Measurements from ENCODE around the gene NOD2. TPM values are rescaled to one million over a fixed set of nuclear protein-coding genes. Genes with fewer than 3 reads are reported as not detected.

Gene NOD2
- total and polyA plus RNA-seq, 2 of the 13 experiments (the other 11 are each of a cell fraction or from before 2014, with no cell fraction given), result 0.27 to 0.81 TPM

DNA sequence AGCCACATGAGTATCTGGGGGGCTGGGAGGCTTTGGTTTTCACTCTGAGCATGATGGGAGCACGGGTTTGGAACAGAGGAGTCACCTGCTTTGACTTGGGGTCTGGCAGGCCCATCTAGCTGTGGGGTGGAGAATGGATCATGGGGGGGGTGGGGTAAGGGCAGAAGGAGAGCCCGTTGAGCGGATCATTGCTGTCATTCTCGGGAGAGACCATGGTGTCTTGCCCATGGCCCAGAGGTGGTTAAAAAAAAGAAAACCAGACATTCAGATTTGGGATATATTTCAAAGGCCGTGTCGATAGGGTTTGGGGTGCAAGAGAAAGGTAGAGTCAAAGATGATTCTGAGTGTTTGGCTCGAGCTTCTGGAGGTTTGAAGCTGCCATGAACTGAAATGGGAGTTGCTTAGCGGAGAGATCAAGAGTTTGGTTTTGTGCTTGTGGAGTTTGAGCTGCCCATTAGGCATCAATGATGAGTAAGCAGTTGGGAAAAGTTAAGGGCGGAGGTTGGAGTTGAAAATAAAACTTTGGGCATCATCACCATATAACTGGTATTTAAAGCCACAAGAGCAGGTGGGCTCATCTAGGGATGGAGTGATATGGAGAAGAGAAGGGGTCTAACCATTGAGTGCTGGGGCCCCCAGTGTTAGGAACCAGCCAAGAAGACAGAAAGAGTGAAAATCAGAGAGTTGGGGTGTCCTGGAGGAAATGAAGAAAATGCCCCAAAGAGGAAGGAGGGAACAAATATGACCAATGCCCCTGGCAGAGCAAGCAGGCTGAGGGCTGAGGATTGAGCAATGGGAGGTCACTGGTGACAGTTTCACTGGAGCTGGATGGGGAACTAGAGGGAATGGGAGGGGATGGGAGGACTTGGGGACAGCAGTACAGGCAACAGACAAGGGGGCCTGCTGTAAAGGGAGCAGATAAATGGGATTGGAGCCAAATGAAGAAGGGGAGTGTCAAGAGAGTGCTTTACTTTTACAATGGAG is 1.9 kb downstream of the NOD2 start (continued):
- TF ChIP-seq, protein P1, sequence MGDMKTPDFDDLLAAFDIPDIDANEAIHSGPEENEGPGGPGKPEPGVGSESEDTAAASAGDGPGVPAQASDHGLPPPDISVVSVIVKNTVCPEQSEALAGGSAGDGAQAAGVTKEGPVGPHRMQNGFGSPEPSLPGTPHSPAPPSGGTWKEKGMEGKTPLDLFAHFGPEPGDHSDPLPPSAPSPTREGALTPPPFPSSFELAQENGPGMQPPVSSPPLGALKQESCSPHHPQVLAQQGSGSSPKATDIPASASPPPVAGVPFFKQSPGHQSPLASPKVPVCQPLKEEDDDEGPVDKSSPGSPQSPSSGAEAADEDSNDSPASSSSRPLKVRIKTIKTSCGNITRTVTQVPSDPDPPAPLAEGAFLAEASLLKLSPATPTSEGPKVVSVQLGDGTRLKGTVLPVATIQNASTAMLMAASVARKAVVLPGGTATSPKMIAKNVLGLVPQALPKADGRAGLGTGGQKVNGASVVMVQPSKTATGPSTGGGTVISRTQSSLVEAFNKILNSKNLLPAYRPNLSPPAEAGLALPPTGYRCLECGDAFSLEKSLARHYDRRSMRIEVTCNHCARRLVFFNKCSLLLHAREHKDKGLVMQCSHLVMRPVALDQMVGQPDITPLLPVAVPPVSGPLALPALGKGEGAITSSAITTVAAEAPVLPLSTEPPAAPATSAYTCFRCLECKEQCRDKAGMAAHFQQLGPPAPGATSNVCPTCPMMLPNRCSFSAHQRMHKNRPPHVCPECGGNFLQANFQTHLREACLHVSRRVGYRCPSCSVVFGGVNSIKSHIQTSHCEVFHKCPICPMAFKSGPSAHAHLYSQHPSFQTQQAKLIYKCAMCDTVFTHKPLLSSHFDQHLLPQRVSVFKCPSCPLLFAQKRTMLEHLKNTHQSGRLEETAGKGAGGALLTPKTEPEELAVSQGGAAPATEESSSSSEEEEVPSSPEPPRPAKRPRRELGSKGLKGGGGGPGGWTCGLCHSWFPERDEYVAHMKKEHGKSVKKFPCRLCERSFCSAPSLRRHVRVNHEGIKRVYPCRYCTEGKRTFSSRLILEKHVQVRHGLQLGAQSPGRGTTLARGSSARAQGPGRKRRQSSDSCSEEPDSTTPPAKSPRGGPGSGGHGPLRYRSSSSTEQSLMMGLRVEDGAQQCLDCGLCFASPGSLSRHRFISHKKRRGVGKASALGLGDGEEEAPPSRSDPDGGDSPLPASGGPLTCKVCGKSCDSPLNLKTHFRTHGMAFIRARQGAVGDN (CRISPR knock-in tag; IDR thresholded peaks at IDR 0.05), result no peak
- TF ChIP-seq ZNF792 (CRISPR knock-in tag; IDR thresholded peaks at IDR 0.05) (no peak), ZNF317 (CRISPR knock-in tag; IDR thresholded peaks at IDR 0.05) (no peak), SSRP1 (CRISPR knock-in tag; IDR thresholded peaks at IDR 0.05) (no peak), ZNF772 (CRISPR knock-in tag; IDR thresholded peaks at IDR 0.05) (no peak), CEBPB (IDR thresholded peaks at IDR 0.05; ENCODE audit: borderline replicate concordance, low read depth, low read length) (peak; percentile 76; the same call in 1 of the 2 replicates), U2AF1 (optimal IDR thresholded peaks at IDR 0.05; ENCODE audit: low read depth, low read length) (peak; percentile 18), ATF7 (IDR thresholded peaks at IDR 0.05) (no peak), ATF7 (CRISPR knock-in tag; IDR thresholded peaks at IDR 0.05) (no peak)
- TF ChIP-seq, protein P2, sequence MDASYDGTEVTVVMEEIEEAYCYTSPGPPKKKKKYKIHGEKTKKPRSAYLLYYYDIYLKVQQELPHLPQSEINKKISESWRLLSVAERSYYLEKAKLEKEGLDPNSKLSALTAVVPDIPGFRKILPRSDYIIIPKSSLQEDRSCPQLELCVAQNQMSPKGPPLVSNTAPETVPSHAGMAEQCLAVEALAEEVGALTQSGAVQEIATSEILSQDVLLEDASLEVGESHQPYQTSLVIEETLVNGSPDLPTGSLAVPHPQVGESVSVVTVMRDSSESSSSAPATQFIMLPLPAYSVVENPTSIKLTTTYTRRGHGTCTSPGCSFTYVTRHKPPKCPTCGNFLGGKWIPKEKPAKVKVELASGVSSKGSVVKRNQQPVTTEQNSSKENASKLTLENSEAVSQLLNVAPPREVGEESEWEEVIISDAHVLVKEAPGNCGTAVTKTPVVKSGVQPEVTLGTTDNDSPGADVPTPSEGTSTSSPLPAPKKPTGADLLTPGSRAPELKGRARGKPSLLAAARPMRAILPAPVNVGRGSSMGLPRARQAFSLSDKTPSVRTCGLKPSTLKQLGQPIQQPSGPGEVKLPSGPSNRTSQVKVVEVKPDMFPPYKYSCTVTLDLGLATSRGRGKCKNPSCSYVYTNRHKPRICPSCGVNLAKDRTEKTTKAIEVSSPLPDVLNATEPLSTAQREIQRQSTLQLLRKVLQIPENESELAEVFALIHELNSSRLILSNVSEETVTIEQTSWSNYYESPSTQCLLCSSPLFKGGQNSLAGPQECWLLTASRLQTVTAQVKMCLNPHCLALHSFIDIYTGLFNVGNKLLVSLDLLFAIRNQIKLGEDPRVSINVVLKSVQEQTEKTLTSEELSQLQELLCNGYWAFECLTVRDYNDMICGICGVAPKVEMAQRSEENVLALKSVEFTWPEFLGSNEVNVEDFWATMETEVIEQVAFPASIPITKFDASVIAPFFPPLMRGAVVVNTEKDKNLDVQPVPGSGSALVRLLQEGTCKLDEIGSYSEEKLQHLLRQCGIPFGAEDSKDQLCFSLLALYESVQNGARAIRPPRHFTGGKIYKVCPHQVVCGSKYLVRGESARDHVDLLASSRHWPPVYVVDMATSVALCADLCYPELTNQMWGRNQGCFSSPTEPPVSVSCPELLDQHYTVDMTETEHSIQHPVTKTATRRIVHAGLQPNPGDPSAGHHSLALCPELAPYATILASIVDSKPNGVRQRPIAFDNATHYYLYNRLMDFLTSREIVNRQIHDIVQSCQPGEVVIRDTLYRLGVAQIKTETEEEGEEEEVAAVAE (CRISPR knock-in tag; IDR thresholded peaks at IDR 0.05; ENCODE audit: borderline replicate concordance), result no peak
- TF ChIP-seq, protein P3, sequence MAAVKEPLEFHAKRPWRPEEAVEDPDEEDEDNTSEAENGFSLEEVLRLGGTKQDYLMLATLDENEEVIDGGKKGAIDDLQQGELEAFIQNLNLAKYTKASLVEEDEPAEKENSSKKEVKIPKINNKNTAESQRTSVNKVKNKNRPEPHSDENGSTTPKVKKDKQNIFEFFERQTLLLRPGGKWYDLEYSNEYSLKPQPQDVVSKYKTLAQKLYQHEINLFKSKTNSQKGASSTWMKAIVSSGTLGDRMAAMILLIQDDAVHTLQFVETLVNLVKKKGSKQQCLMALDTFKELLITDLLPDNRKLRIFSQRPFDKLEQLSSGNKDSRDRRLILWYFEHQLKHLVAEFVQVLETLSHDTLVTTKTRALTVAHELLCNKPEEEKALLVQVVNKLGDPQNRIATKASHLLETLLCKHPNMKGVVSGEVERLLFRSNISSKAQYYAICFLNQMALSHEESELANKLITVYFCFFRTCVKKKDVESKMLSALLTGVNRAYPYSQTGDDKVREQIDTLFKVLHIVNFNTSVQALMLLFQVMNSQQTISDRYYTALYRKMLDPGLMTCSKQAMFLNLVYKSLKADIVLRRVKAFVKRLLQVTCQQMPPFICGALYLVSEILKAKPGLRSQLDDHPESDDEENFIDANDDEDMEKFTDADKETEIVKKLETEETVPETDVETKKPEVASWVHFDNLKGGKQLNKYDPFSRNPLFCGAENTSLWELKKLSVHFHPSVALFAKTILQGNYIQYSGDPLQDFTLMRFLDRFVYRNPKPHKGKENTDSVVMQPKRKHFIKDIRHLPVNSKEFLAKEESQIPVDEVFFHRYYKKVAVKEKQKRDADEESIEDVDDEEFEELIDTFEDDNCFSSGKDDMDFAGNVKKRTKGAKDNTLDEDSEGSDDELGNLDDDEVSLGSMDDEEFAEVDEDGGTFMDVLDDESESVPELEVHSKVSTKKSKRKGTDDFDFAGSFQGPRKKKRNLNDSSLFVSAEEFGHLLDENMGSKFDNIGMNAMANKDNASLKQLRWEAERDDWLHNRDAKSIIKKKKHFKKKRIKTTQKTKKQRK (IDR thresholded peaks at IDR 0.05; ENCODE audit: low read length), result no peak
- TF ChIP-seq, protein P4, sequence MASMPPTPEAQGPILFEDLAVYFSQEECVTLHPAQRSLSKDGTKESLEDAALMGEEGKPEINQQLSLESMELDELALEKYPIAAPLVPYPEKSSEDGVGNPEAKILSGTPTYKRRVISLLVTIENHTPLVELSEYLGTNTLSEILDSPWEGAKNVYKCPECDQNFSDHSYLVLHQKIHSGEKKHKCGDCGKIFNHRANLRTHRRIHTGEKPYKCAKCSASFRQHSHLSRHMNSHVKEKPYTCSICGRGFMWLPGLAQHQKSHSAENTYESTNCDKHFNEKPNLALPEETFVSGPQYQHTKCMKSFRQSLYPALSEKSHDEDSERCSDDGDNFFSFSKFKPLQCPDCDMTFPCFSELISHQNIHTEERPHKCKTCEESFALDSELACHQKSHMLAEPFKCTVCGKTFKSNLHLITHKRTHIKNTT (CRISPR knock-in tag; IDR thresholded peaks at IDR 0.05), result no peak

All from HepG2 (cell line).